ENCODE data around the gene SPC25.

GRCh38 chr2:168913495-168913894 is 23.3 kb upstream of the SPC25 start:
- no peak for TF ChIP-seq CTCF (conservative IDR thresholded peaks at IDR 0.05; ENCODE audit: low read depth, low read length)
- TF ChIP-seq EZH2 (IDR thresholded peaks at IDR 0.05; ENCODE audit: borderline replicate concordance, low read depth, low read length, poor library complexity, severe bottlenecking) = no peak

Data from A673 (cell line).